T-helper 1 cell treated with Interleukin-12 subunit alpha and Interleukin-12 subunit beta and Interleukin-4 antibody, amounts not matched to agents 30 μg/mL and 1 μg/mL, for 36 hours (primary cell): ENCODE results near the gene CDKN2B-AS1.

Source experiments
- H3K27ac Mint-ChIP-seq: one replicate; pipeline ENCODE4 v1.8.0; 2021; ENCODE audit warnings: mild to moderate bottlenecking, mixed read lengths
- H3K27me3 Mint-ChIP-seq: one replicate; pipeline ENCODE4 v1.8.0; 2021; ENCODE audit warnings: low read depth, mixed read lengths
- H3K36me3 Mint-ChIP-seq: one replicate; pipeline ENCODE4 v1.8.0; 2021; ENCODE audit warnings: low read depth, mixed read lengths
- H3K4me1 Mint-ChIP-seq: one replicate; pipeline ENCODE4 v1.8.0; 2021; ENCODE audit warnings: low read depth, mixed read lengths
- H3K4me3 Mint-ChIP-seq: one replicate; pipeline ENCODE4 v1.8.0; 2021; ENCODE audit warnings: mild to moderate bottlenecking, moderate library complexity, mixed read lengths
- H3K9me3 Mint-ChIP-seq: one replicate; pipeline ENCODE4 v1.8.0; 2021; ENCODE audit warnings: mixed read lengths

Gene CDKN2B-AS1

DNA sequence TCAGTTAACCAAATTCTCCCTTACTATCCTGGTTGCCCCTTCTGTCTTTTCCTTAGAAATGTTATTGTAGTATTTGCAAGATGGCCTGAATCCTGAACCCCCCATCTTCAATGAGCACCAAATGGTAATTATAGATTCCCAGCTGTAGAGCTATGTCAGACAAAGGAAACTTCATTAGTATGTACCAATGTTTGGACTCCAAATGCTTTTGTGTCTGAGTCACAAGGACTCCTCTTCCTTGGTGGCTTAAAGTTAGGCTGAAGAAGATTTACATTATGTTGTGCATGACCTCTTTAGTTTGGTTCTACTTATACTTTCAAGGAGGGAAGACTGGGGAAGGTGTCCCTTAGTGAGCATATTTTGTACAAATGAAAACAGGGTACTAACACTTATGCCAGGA is 120.4 kb downstream of the CDKN2B-AS1 start:
- Mint-ChIP-seq H3K36me3 (peaks cover 12% of the 10 kb centered on the region), H3K27me3 (peaks cover 72% of the 10 kb centered on the region)

DNA sequence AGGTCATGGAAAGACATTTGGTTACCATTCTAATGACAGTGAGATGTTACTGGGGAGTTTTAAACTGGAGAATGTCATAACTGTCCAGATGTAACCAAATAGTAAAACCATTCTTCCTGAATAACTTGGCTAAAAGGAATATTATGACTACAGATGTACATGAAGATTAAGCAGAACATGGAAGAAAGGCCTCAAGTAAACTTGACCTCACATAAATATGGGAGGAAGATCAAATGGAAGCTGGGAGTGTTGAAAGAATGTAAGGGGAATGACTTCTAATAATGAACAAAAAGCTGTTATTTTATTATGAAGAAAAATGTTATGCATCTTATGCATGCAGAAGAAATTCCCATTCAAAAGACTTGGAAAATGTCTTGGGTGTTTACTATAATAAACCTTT is 122.2 kb downstream of the CDKN2B-AS1 start:
- peaks cover 12% of the 10 kb centered on the region for H3K36me3 Mint-ChIP-seq
- H3K27me3 Mint-ChIP-seq, result peaks cover 69% of the 10 kb centered on the region
- no peaks in the 10 kb centered on the region for H3K9me3 Mint-ChIP-seq

More for the DNA sequence above, 120.4 kb downstream of the CDKN2B-AS1 start:
- Mint-ChIP-seq H3K27ac (no peak overlapping the region), H3K4me3 (no peak overlapping the region), H3K4me1 (peaks cover 15% of the 10 kb centered on the region), H3K9me3 (no peaks in the 10 kb centered on the region)

DNA sequence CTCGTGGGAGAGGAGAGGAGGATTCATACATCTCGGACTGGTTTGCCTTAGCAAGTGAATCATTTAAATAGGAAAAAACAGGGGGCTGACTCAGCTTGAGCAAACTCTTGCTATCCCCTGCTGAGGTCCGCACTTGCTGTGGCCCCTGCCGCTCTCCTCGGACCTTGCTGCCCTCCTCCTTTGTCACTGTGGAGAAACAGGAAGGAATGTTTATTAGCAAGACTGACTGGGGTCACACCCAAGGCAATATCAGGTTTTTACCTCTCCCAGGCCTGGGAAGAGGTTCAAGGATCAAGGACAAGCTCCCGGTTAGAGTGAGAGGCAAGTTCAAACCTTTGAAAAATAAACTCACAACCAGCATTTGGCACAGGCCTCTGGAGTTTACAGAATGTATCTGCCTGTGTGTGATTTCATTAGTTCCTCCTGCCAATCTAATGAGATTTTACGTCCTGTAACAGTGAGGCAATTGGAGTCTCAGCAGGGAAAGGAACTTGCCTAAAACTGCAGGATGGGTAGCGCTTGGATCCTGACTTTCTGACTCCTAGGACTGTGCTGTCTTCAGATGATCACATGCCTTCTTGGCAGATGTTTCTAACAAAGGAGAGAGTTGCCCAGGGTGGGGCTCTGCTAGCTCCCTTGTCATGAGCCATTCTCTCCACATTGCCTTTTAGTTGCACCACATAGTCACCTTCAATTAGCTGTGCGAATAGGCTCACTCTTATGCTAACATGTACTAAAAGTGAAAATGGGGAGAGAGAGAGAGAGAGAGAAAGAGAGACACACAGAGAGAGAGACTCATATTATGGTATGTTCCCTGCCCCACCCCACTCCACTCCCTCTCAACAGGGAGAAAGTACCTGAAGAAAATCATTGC is 123.2 kb downstream of the CDKN2B-AS1 start:
- Mint-ChIP-seq H3K27me3 (peaks cover 70% of the 10 kb centered on the region), H3K4me3 (no peak overlapping the region), H3K9me3 (no peaks in the 10 kb centered on the region), H3K36me3 (peaks cover 12% of the 10 kb centered on the region), H3K27ac (no peak overlapping the region), H3K4me1 (peaks cover 15% of the 10 kb centered on the region)

More for the DNA sequence above, 122.2 kb downstream of the CDKN2B-AS1 start:
- Mint-ChIP-seq H3K4me3 (no peak overlapping the region), H3K4me1 (peaks cover 15% of the 10 kb centered on the region), H3K27ac (no peak overlapping the region)

DNA sequence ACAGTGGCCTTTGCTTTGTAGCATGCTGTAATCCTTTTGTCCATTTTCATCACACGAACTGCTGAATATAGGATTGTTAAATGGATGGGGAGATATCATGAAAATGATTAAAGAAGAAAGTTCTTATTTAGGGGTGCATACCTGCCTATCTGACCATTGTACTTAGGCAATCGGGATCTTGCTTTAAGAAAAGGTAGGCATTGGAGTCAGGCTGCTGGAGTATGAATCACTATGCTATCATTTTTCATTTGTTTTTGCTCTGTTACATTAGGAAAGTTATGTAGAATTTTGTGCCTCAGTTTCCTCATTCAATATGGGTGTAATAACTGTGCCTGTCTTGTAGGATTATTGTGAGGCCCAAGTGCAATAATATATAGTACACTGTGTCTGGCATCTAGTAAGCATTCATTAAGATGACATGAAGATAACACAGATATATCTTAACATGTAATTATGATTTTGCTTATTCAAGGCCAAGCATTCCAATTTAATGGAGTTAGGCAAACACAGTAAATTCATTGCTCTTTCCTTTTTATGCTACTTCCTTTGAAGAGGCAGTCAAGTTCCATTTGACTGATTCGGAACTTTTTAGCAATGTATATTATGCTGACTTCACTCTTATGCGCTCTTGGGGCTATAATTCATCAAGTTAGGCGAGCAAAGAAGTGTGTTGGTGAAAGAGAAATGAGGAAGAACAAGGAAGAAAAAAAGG is 124.4 kb downstream of the CDKN2B-AS1 start:
- H3K27me3 Mint-ChIP-seq, result peaks cover 70% of the 10 kb centered on the region
- H3K9me3 Mint-ChIP-seq, result no peaks in the 10 kb centered on the region
- H3K36me3 Mint-ChIP-seq, result peaks cover 12% of the 10 kb centered on the region
- no peak overlapping the region for H3K4me3 Mint-ChIP-seq
- no peak overlapping the region for H3K27ac Mint-ChIP-seq
- peaks cover 15% of the 10 kb centered on the region for H3K4me1 Mint-ChIP-seq

DNA sequence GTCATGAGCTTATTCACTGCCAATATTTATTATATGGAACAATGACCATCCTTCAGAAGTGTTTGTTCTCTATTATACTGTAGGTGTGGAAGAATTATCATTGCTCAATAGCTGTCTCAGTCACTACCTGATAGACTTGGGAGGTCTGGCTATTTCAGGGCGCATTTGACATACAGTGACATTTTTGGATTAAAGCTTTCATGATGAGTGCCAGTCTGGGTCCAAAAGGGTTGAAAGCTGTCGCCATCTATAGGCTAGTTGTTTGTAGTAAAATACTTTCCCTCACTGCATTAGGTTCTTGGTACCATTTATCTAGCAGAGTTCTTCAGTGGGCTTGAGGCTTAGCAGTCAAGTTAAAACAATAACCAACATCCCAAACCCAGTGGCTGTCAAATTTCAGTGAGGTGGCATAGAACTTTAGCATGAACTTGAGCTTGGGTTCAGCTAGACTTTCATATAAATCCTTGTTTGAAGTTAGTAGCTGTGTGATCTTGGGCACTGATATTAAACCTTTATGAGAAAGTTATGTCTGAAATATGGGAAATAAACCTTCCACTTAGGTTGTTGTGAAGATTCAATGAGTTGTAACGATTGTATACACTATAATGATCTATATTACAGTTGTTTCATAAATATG is 125.0 kb downstream of the CDKN2B-AS1 start:
- no peak overlapping the region for H3K27ac Mint-ChIP-seq

DNA sequence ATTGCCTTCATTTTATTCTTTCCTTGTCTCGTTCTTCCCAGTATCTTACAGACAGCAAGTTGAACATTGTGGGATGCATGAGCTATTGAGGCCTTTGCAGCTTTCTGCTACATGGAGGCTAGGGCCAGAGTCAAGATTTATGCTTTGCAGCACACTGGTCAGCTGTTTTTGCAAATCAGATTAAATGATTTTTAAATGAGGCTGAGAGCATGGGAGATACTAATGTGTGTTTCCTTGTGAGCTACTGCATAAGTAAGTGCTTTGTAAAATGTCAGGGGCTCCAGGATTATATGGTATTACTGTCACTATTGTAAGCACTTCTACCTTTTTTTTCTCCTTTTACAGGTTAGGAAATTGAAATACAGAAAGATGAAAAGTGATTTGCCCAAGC is 125.6 kb downstream of the CDKN2B-AS1 start:
- H3K36me3 Mint-ChIP-seq, result peaks cover 7% of the 10 kb centered on the region
- peaks cover 72% of the 10 kb centered on the region for H3K27me3 Mint-ChIP-seq
- H3K9me3 Mint-ChIP-seq, result no peaks in the 10 kb centered on the region
- no peak overlapping the region for H3K4me3 Mint-ChIP-seq
- H3K27ac Mint-ChIP-seq, result no peak overlapping the region
- peaks cover 15% of the 10 kb centered on the region for H3K4me1 Mint-ChIP-seq

More for the DNA sequence above, 125.0 kb downstream of the CDKN2B-AS1 start:
- H3K4me1 Mint-ChIP-seq, result peaks cover 15% of the 10 kb centered on the region
- peaks cover 10% of the 10 kb centered on the region for H3K36me3 Mint-ChIP-seq
- no peaks in the 10 kb centered on the region for H3K9me3 Mint-ChIP-seq
- peaks cover 72% of the 10 kb centered on the region for H3K27me3 Mint-ChIP-seq
- no peak overlapping the region for H3K4me3 Mint-ChIP-seq

DNA sequence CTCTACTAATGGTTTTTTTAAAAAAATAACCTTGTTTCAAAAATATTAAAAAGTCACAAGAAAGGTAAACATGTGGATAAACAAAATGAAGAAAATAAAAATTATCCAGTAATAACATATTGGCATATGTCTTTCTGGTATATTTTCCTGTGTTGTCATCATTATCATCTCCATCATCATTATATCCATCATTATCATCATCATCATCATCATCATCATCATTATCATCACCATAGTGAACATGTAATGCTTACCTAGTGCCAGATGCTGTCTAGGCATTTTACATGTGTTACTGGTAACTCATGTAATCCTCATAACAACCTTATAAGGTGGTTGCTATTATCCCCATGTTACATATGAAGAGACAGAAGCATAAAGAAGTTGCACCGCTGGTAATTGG is 126.0 kb downstream of the CDKN2B-AS1 start:
- H3K4me1 Mint-ChIP-seq, result peaks cover 15% of the 10 kb centered on the region
- peaks cover 68% of the 10 kb centered on the region for H3K27me3 Mint-ChIP-seq
- H3K4me3 Mint-ChIP-seq, result no peak overlapping the region
- peaks cover 6% of the 10 kb centered on the region for H3K36me3 Mint-ChIP-seq
- H3K9me3 Mint-ChIP-seq, result no peaks in the 10 kb centered on the region
- H3K27ac Mint-ChIP-seq, result no peak overlapping the region

DNA sequence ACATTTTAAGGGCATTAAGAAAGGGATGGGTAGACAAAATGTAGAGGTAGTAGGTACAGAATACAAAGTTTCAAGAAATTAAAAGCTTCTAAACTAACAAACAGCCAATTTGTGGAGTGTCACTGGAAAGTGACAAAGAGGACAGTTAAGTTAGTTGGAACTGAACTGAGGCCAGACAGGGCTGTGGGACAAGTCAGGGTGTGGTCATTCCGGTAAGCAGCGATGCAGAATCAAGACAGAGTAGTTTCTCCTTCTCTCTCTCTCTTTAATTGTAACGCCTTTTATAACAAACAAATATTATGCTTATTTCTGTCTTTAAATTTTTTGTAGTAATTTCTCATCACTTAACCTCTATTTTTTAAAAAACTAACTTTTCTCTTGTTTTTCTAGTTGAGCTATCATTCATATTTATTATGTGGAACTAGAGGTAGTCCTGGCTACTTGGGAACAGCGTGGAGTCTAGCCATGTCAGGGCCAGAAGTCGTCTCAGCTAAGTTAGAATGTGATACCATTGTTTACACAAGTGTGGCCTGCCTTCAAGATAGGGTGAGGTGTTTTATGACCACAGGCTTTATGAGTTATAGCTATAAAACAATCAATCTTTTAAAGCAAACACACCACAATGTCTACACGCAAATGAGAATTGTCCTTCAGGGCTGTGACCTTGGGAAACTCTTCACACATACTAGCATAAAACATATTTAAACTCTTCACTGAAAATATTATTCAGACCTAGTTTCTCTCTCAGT is 129.8 kb downstream of the CDKN2B-AS1 start:
- H3K27me3 Mint-ChIP-seq, result peaks cover 75% of the 10 kb centered on the region
- H3K36me3 Mint-ChIP-seq, result no peaks in the 10 kb centered on the region
- peaks cover 4% of the 10 kb centered on the region for H3K4me1 Mint-ChIP-seq
- H3K4me3 Mint-ChIP-seq, result no peak overlapping the region
- H3K9me3 Mint-ChIP-seq, result no peaks in the 10 kb centered on the region
- H3K27ac Mint-ChIP-seq, result no peak overlapping the region

DNA sequence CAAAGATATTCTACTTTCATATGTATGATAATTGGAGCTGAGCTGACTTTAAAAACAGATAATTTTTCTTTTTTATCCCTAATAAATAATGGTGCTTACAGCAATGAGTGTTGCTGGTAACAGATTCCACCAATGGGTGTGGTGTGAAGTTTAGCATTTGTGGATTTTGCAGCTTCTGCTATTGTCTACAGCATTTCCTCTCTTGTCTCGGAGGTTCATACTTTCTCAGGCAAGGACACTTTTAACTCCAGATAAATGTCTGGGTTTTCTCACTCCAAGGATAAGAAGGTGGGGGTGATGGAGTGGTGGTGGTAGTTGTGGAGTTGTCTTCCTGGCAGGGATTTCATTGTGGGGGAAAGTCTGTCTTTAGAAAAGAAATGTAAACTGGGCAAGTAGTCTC is 134.5 kb downstream of the CDKN2B-AS1 start:
- H3K27ac Mint-ChIP-seq, result no peak overlapping the region
- no peaks in the 10 kb centered on the region for H3K36me3 Mint-ChIP-seq
- no peaks in the 10 kb centered on the region for H3K9me3 Mint-ChIP-seq
- H3K27me3 Mint-ChIP-seq, result peaks cover 51% of the 10 kb centered on the region
- no peak overlapping the region for H3K4me3 Mint-ChIP-seq
- peaks cover 2% of the 10 kb centered on the region for H3K4me1 Mint-ChIP-seq

DNA sequence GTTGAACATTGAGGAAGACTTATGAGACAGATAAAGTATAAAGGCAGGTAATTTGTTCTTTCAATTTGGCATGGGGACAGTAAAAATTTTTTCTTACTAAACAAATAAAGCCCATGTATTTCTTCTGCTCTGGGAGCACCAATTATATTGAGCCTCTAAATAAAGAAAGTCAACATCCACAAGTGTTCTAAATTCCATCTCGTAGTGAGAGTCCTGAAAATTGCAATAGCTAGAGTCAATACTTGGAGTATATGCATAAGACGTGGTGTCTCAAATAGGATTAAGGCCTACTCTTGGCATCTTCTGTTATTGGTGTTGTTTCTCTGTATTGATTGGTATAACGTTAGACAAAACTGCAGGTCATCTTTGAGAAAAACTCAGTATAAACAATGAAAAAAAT is 135.0 kb downstream of the CDKN2B-AS1 start:
- H3K27ac Mint-ChIP-seq, result no peak overlapping the region
- H3K4me1 Mint-ChIP-seq, result peaks cover 2% of the 10 kb centered on the region
- H3K4me3 Mint-ChIP-seq, result no peak overlapping the region
- H3K27me3 Mint-ChIP-seq, result peaks cover 49% of the 10 kb centered on the region
- H3K36me3 Mint-ChIP-seq, result no peaks in the 10 kb centered on the region
- H3K9me3 Mint-ChIP-seq, result no peaks in the 10 kb centered on the region

DNA sequence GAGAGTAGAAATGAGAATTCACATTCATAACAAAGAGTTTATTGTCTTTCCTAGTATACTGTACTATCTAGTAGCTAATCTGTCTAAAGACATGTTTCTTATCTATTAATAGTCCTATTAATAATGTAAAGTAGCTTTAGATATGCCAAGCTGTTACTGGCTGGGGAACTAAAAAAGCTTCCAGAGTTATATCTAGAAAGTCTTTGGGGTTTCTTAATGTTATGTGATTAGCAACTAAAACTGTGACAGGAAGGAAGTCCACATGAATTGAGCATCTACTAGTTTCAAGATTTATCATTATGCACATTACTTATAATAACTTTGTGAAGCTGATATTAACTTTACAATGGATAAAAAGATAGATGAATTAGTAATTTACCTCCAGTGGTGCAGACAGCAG is 137.2 kb downstream of the CDKN2B-AS1 start:
- Mint-ChIP-seq H3K36me3 (no peaks in the 10 kb centered on the region), H3K9me3 (no peaks in the 10 kb centered on the region), H3K4me3 (no peak overlapping the region), H3K27me3 (peaks cover 44% of the 10 kb centered on the region), H3K4me1 (peaks cover 2% of the 10 kb centered on the region), H3K27ac (no peak overlapping the region)

DNA sequence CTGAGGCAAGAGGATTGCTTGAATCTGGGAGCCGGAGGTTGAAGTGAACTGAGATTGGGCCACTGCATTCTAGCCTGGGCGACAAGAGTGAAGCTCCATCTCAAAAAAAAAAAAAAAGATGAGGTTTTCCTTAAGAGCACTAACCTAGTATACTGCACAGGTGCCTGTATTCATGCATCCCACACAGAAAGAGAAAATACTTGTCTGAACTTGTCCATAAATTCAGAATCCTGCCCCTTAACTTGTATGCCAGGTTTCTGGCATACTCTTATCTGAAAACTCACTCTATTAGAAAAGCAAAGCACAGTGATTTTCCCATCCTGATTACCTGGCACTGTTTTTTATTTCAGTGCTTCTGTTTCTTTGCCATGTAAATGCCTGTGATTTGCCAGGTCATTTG is 139.8 kb downstream of the CDKN2B-AS1 start:
- Mint-ChIP-seq H3K36me3 (no peaks in the 10 kb centered on the region), H3K9me3 (no peaks in the 10 kb centered on the region), H3K27me3 (peaks cover 47% of the 10 kb centered on the region), H3K27ac (no peak overlapping the region), H3K4me3 (no peak overlapping the region), H3K4me1 (no peaks in the 10 kb centered on the region)

DNA sequence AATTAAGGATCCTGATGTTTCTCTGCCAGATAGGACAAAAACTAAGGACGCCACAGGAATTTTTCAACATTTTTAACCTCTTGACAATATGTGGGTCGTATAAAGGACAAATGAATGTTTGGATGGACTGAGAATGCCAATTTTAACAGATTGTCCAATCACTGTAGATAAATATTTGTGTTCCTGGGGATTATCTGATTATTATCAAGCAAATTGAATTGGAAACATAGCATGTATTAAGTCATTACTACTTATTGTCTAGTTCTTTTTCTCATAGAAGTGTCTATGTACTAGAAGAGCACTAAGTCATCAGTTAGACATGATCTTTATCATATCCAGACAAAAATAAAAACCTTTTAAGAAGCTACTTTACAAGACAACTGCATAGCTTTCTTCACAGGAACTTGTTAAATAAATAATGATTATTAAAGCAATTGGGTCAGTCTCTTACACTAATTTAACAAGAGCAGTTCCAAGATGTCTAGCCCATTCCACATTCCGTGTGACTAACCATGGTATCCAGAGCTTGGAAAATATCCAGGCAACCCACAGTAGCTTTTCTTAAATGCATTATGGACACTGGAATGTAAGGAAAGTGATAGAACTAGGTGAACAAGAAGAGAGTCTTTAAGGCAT is 142.0 kb downstream of the CDKN2B-AS1 start:
- Mint-ChIP-seq H3K27me3 (peaks cover 48% of the 10 kb centered on the region), H3K36me3 (no peaks in the 10 kb centered on the region), H3K4me3 (no peak overlapping the region), H3K4me1 (no peaks in the 10 kb centered on the region), H3K27ac (no peak overlapping the region), H3K9me3 (no peaks in the 10 kb centered on the region)
